ENCODE results near the gene PPBP.

DNA sequence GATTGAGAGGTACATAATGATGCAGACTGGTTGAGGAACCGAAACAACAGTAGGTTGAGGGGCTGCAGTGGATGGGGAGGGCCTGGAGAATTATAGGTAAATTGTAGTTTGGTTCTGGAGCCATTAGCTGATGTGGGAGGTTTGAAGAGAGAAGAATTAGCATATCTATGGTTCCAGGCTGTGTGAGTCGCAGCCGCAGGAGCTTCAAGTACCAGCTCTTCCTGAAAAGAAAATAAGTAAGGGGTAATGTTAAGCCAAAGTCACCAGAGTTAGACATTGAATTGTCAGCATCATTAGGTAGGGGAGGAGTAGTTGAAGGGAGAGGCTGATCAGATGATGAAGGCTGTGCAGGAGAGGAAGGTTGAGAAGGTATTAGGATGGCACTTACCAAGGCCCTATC is 35.6 kb downstream of the PPBP start:
- TF ChIP-seq, protein P1, sequence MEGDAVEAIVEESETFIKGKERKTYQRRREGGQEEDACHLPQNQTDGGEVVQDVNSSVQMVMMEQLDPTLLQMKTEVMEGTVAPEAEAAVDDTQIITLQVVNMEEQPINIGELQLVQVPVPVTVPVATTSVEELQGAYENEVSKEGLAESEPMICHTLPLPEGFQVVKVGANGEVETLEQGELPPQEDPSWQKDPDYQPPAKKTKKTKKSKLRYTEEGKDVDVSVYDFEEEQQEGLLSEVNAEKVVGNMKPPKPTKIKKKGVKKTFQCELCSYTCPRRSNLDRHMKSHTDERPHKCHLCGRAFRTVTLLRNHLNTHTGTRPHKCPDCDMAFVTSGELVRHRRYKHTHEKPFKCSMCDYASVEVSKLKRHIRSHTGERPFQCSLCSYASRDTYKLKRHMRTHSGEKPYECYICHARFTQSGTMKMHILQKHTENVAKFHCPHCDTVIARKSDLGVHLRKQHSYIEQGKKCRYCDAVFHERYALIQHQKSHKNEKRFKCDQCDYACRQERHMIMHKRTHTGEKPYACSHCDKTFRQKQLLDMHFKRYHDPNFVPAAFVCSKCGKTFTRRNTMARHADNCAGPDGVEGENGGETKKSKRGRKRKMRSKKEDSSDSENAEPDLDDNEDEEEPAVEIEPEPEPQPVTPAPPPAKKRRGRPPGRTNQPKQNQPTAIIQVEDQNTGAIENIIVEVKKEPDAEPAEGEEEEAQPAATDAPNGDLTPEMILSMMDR (IDR thresholded peaks at IDR 0.05; ENCODE audit: low read depth, low read length, poor library complexity, severe bottlenecking) = no peak
- TF ChIP-seq EZH2phosphoT487 (IDR thresholded peaks at IDR 0.05; ENCODE audit: borderline replicate concordance, low read length) = no peak

Measured in DOHH2 (cell line).